Retinal pigment epithelial cell (primary cell): ENCODE results near the gene KCTD13.

Experiments
- DNase-seq: peaks from one replicate; pipeline ENCODE4 v3.0.0-alpha.2; 2010; ENCODE audit warnings: low read depth
- H3K4me3 ChIP-seq: 2 replicates; pipeline ENCODE4 v1.5.1; 2011; ENCODE audit warnings: mild to moderate bottlenecking, low read length, control low read depth, moderate library complexity
- CTCF ChIP-seq: conservative IDR thresholded peaks from 2 replicates; pipeline ENCODE4 v1.5.1; 2011; ENCODE audit warnings: low read depth, low read length, control low read depth, inconsistent platforms

KCTD13 gene

GRCh38 chr16:29925781-29926710 lies at the start of gene KCTD13:
KCTD13 (minus strand) TSS chr16:29926226; CDS start chr16:29926033, 193 bp downstream.
- no peak for TF ChIP-seq CTCF
- H3K4me3 ChIP-seq, result peak within 1 kb of the TSS; percentile 83
- DNase-seq, result peak; percentile 42

DNA sequence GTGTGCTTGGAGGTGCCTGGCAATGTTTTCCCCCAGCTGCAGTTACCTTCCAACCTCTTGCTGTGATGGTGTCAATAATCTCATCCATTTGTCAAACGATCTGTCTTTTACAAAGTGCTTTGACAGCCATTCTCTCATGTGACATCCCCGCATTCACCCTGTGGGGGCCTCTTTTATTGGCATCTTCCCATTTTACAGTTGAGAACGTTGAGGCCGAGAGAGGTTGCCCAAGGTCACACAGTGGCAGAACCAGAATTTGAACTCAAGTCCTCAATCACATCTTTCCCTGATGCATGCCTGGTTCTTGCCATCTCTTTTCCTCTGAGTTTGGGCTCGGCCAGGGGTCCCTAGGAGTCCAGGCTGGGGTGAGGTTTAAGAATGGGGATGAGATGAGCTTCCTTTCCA lies 49.1 kb upstream of the KCTD13 start:
- H3K4me3 ChIP-seq, result peak overlapping the region; percentile 94
- TF ChIP-seq CTCF, result no peak
- no peak for DNase-seq

DNA sequence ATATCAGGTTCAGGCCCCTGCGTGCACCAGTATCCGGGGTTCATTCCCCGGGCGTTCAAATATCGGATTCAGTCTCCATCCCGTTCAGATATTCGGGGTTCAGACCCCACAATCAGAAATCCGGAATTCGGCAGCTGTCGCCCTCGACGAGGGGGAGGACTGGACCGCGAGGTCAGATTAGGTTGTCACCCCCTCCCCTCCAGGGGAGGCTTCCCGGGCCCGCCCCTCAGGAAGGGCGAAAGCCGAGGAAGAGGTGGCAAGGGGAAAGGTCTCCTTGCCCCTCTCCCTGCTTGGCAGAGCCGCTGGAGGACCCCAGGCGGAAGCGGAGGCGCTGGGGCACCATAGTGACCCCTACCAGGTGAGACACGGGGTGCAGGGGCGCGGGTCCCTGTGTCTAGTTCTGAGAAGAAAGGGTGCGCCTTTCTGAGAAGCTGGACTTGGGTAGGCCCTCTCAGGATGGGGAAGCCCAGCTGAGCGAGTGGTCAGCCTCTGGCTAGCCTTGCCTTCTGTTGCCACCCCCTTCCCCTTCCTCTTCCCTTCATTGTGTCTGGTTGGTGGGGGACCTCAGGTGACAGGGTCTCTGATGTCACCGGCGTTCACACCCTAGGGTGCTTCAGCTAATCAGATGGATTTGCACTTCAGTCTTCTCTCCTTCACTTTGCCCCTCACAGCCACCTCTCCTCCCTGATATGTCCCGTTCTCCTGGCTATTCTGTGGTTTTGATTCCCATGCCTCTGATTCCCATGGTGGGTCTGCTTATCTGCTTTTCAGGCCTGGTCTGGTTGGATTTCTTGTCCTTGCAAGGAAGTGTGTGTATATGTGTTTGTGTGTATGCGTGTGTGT lies 48.5 kb upstream of the KCTD13 start:
- no peak for TF ChIP-seq CTCF
- no peak for DNase-seq
- H3K4me3 ChIP-seq, result peak overlapping the region; percentile 94

- peak; percentile 96 for DNase-seq
- TF ChIP-seq CTCF, result no peak
- peak within 1 kb of the TSS; percentile 94 for H3K4me3 ChIP-seq
Observed at GRCh38 chr16:29973384-29974246, 47.6 kb upstream of the KCTD13 start, which contains the start of gene TAOK2. TAOK2 (plus strand) TSS chr16:29973868; CDS start chr16:29977773, 3,905 bp downstream.

GRCh38 chr16:29972992-29973383 lies 47.0 kb upstream of the KCTD13 start:
- no peak for DNase-seq
- no peak for TF ChIP-seq CTCF
- H3K4me3 ChIP-seq, result no peak overlapping the region

GRCh38 chr16:29972500-29972899 lies 46.5 kb upstream of the KCTD13 start:
- TF ChIP-seq CTCF, result no peak
- H3K4me3 ChIP-seq, result no peak overlapping the region
- DNase-seq, result no peak
